Measurements from ENCODE around the gene WNT9B. TPM values are rescaled to one million over a fixed set of nuclear protein-coding genes. Genes with fewer than 3 reads are reported as not detected.

Gene WNT9B
- total and polyA plus RNA-seq, 2 of the 13 experiments (the other 11 are each of a cell fraction or from before 2014, with no cell fraction given): not detected

GRCh38 chr17:46866325-46866724, 14.9 kb downstream of the WNT9B start (continued):
- TF ChIP-seq GPBP1L1 (CRISPR knock-in tag; IDR thresholded peaks at IDR 0.05): no peak
- TF ChIP-seq SP5 (CRISPR knock-in tag; IDR thresholded peaks at IDR 0.05; ENCODE audit: borderline replicate concordance, low read depth): no peak
- TF ChIP-seq EZH2 (conservative IDR thresholded peaks at IDR 0.05; ENCODE audit: low read depth, low read length): no peak
- no peak for TF ChIP-seq NKX3-1 (CRISPR knock-in tag; IDR thresholded peaks at IDR 0.05)
- TF ChIP-seq ZNF326 (CRISPR knock-in tag; IDR thresholded peaks at IDR 0.05; ENCODE audit: borderline replicate concordance): no peak
- no peak for TF ChIP-seq U2AF2 (IDR thresholded peaks at IDR 0.05; ENCODE audit: low read depth, low read length)
- TF ChIP-seq SMARCC2 (IDR thresholded peaks at IDR 0.05): no peak
- no peak for TF ChIP-seq CREB3 (CRISPR knock-in tag; IDR thresholded peaks at IDR 0.05)
- no peak for TF ChIP-seq ZNF878 (CRISPR knock-in tag; IDR thresholded peaks at IDR 0.05)
- TF ChIP-seq ZNF724P (CRISPR knock-in tag; IDR thresholded peaks at IDR 0.05; ENCODE audit: borderline replicate concordance): no peak
- TF ChIP-seq DR1 (CRISPR knock-in tag; IDR thresholded peaks at IDR 0.05): no peak

- Histone ChIP-seq H3K36me3 (replicated peaks in 1 of 2; ENCODE audit: control insufficient read depth in 1 of 2, insufficient read depth in 2 of 2, low read length in 2 of 2) (no peaks in the 10 kb centered on the region), H3K27me3 (ENCODE audit: control insufficient read depth in 1 of 2, insufficient read depth in 2 of 2, low read length in 2 of 2) (peaks cover 9 to 18% of the 10 kb centered on the region in 2 experiments; a peak in 2 of 5 replicates), H3K79me2 (ENCODE audit: insufficient read depth, low read length) (no peaks in the 10 kb centered on the region), H3K4me2 (ENCODE audit: low read depth, low read length) (peak overlapping the region; percentile 38), H3K4me1 (ENCODE audit: insufficient read depth, low read length) (peaks cover 72% of the 10 kb centered on the region), H3K9ac (ENCODE audit: insufficient read depth, low read depth, low read length) (no peak overlapping the region), H4K20me1 (ENCODE audit: insufficient read depth, low read length) (no peaks in the 10 kb centered on the region), H3K9me3 (ENCODE audit: low read length) (no peaks in the 10 kb centered on the region), H2AFZ (ENCODE audit: low read length) (no peak overlapping the region), H3K27ac (ENCODE audit: extremely low read length, insufficient read depth, low read length) (no peak overlapping the region), H3K4me3 (replicated peaks in 1 of 3; ENCODE audit: insufficient read depth in 1 of 3, low read depth in 2 of 3, low read length in 3 of 3) (no peak overlapping the region)
- TF ChIP-seq ZSCAN20 (CRISPR knock-in tag; IDR thresholded peaks at IDR 0.05; ENCODE audit: borderline replicate concordance) (no peak), HNRNPL (IDR thresholded peaks at IDR 0.05; ENCODE audit: low read depth, low read length) (peak; percentile 4; the same call in 1 of the 2 replicates), KDM2A (CRISPR knock-in tag; IDR thresholded peaks at IDR 0.05; ENCODE audit: borderline replicate concordance, low read depth) (0 out of 2 replicates have a peak, but pooled peaks have one; percentile 8), FOXO4 (CRISPR knock-in tag; conservative IDR thresholded peaks at IDR 0.05) (0 out of 2 replicates have a peak, but pooled peaks have one; percentile 67), ZNF263 (CRISPR knock-in tag; IDR thresholded peaks at IDR 0.05) (peak; percentile 79), ZNF205 (CRISPR knock-in tag; IDR thresholded peaks at IDR 0.05) (no peak), ZNF12 (CRISPR knock-in tag; IDR thresholded peaks at IDR 0.05) (no peak), ZNF382 (CRISPR knock-in tag; IDR thresholded peaks at IDR 0.05; ENCODE audit: borderline replicate concordance) (no peak), ZNF766 (CRISPR knock-in tag; IDR thresholded peaks at IDR 0.05; ENCODE audit: borderline replicate concordance) (no peak)
- FAIRE-seq (no peak), DNase-seq (ENCODE audit: low spot score) (no peak), ATAC-seq (no peak)
- ChIA-PET CTCF (ENCODE audit: low intra/inter-chr PET ratio, low total read pairs) (no interaction called here), POLR2A (no interaction called here)
- in situ Hi-C loops (cut with HindIII; ENCODE audit: extremely low pct_ligation_motif_present, low pct_unique_long_range_greater_than_20kb) (no loop called here), intact Hi-C loops (cut with micrococcal nuclease; ENCODE audit: unreplicated experiment) (no loop called here)
- BruUV-seq (replicated peaks): no TSS peak
Measured at GRCh38 chr17:46866747-46867146, 15.4 kb downstream of the WNT9B start.
